H9 (cell line): ENCODE results near the gene FCGBP. TPM values are rescaled to one million over a fixed set of nuclear protein-coding genes. Genes with fewer than 3 reads are reported as not detected.

Source experiments
- DNase-seq: peaks from one replicate; pipeline ENCODE4 v3.0.0-alpha.2; 2017
- H2AFZ ChIP-seq: one replicate; pipeline ENCODE4 v1.6.1; 2013; ENCODE audit warnings: mild to moderate bottlenecking, low read length, control low read depth, moderate library complexity
- H2AK5ac ChIP-seq: 2 replicates; pipeline ENCODE4 v1.6.1; 2013; ENCODE audit warnings: low read length, control low read depth, mixed read lengths; ENCODE audit not compliant: insufficient read length
- H2BK120ac ChIP-seq: one replicate; pipeline ENCODE4 v1.6.1; 2013; ENCODE audit warnings: low read depth, mild to moderate bottlenecking, low read length, control low read depth, inconsistent platforms; ENCODE audit not compliant: poor library complexity, severe bottlenecking
- H2BK12ac ChIP-seq: 2 replicates; pipeline ENCODE4 v1.6.1; 2013; ENCODE audit warnings: low read length, control low read depth, mixed read lengths, low read depth; ENCODE audit not compliant: insufficient read length
- H2BK15ac ChIP-seq: 2 replicates; pipeline ENCODE4 v1.6.1; 2013; ENCODE audit warnings: low read depth, low read length, control low read depth
- H2BK20ac ChIP-seq: one replicate; pipeline ENCODE4 v1.6.1; 2013; ENCODE audit warnings: low read depth, mild to moderate bottlenecking, low read length, control low read depth, inconsistent platforms; ENCODE audit not compliant: poor library complexity, severe bottlenecking
- H2BK5ac ChIP-seq: 2 replicates; pipeline ENCODE4 v1.6.1; 2013; ENCODE audit warnings: low read length, control low read depth, mixed read lengths; ENCODE audit not compliant: insufficient read length
- H3K14ac ChIP-seq: 2 replicates; pipeline ENCODE4 v1.6.1; 2013; ENCODE audit warnings: low read length, control low read depth; ENCODE audit not compliant: insufficient read depth
- H3K18ac ChIP-seq: 2 replicates; pipeline ENCODE4 v1.6.1; 2013; ENCODE audit warnings: low read depth, mild to moderate bottlenecking, mixed read lengths, low read length, control low read depth; ENCODE audit not compliant: insufficient read length
- H3K23ac ChIP-seq: 2 replicates; pipeline ENCODE4 v1.6.1; 2013; ENCODE audit warnings: low read length, control low read depth, mixed read lengths, low read depth; ENCODE audit not compliant: insufficient read length
- H3K23me2 ChIP-seq: 2 replicates; pipeline ENCODE4 v1.6.1; 2013; ENCODE audit warnings: low read depth, mild to moderate bottlenecking, mixed read lengths, low read length, control low read depth; ENCODE audit not compliant: insufficient read length, poor library complexity, severe bottlenecking
- H3K27ac ChIP-seq: 2 replicates; pipeline ENCODE4 v1.5.1; 2013; ENCODE audit warnings: low read length, control low read depth, mixed read lengths, low read depth; ENCODE audit not compliant: insufficient read length
- H3K27me3 ChIP-seq: 2 replicates; pipeline ENCODE4 v1.6.1; 2013; ENCODE audit warnings: low read length, control low read depth, inconsistent platforms; ENCODE audit not compliant: insufficient read depth
- H3K4ac ChIP-seq: 2 replicates; pipeline ENCODE4 v1.6.1; 2013; ENCODE audit warnings: low read depth, mild to moderate bottlenecking, control low read depth, inconsistent platforms, low read length, moderate library complexity
- H3K4me1 ChIP-seq: 2 replicates; pipeline ENCODE4 v1.6.1; 2013; ENCODE audit warnings: low read length, control low read depth, inconsistent platforms; ENCODE audit not compliant: insufficient read depth
- H3K4me2 ChIP-seq: 2 replicates; pipeline ENCODE4 v1.6.1; 2013; ENCODE audit warnings: low read length, control low read depth, mixed read lengths; ENCODE audit not compliant: insufficient read length, insufficient read depth
- H3K56ac ChIP-seq: 2 replicates; pipeline ENCODE4 v1.6.1; 2013; ENCODE audit warnings: low read depth, mild to moderate bottlenecking, mixed read lengths, low read length, control low read depth; ENCODE audit not compliant: insufficient read length
- H3K79me1 ChIP-seq: 2 replicates; pipeline ENCODE4 v1.6.1; 2013; ENCODE audit warnings: low read depth, mild to moderate bottlenecking, moderate library complexity, low read length, control low read depth, inconsistent platforms; ENCODE audit not compliant: insufficient read depth, poor library complexity, severe bottlenecking
- H3K79me2 ChIP-seq: 2 replicates; pipeline ENCODE4 v1.6.1; 2013; ENCODE audit warnings: low read length, control low read depth, inconsistent platforms; ENCODE audit not compliant: insufficient read depth
- H3K9ac ChIP-seq: 2 replicates; pipeline ENCODE4 v1.6.1; 2013; ENCODE audit warnings: low read length, control low read depth, mixed read lengths; ENCODE audit not compliant: insufficient read length; ENCODE audit errors: extremely low read depth
- H3K9me3 ChIP-seq: one replicate; pipeline ENCODE4 v1.6.1; 2013; ENCODE audit warnings: low read depth, low read length, inconsistent platforms; ENCODE audit not compliant: control insufficient read depth
- H3T11ph ChIP-seq: one replicate; pipeline ENCODE4 v1.6.1; 2013; ENCODE audit warnings: mild to moderate bottlenecking, low read length, control low read depth, inconsistent platforms
- H4K20me1 ChIP-seq: one replicate; pipeline ENCODE4 v1.6.1; 2013; ENCODE audit not compliant: control insufficient read depth, insufficient read length, insufficient read depth
- H4K5ac ChIP-seq: 2 replicates; pipeline ENCODE4 v1.6.1; 2013; ENCODE audit warnings: low read depth, mild to moderate bottlenecking, mixed read lengths, low read length, control low read depth; ENCODE audit not compliant: insufficient read length
- H4K8ac ChIP-seq: replicated peaks from 2 replicates; pipeline ENCODE4 v1.6.1; 2013; ENCODE audit warnings: low read length, control low read depth, mixed read lengths, low read depth; ENCODE audit not compliant: insufficient read length
- H4K91ac ChIP-seq: 2 replicates; pipeline ENCODE4 v1.6.1; 2013; ENCODE audit warnings: low read depth, mild to moderate bottlenecking, moderate library complexity, mixed read lengths, low read length, control low read depth; ENCODE audit not compliant: insufficient read length
- H3K27ac Mint-ChIP-seq, 3 experiments: 2 replicates in 2 of 3; 3 replicates in 1 of 3; pipeline ENCODE4 v1.8.0; 2020 to 2021; ENCODE audit warnings: mixed read lengths in 3 of 3, mild to moderate bottlenecking in 1 of 3, moderate library complexity in 1 of 3
- H3K27me3 Mint-ChIP-seq: 2 replicates; pipeline ENCODE4 v1.8.0; 2021; ENCODE audit warnings: low read depth, mild to moderate bottlenecking, moderate library complexity, mixed read lengths
- H3K36me3 Mint-ChIP-seq, 3 experiments: 2 replicates in 2 of 3; 3 replicates in 1 of 3; pipeline ENCODE4 v1.8.0; 2020 to 2021; ENCODE audit warnings: low read depth in 3 of 3, mixed read lengths in 3 of 3; ENCODE audit not compliant: insufficient read depth in 1 of 3
- H3K4me1 Mint-ChIP-seq, 2 experiments: 2 replicates each; pipeline ENCODE4 v1.8.0; 2020; ENCODE audit warnings: mixed read lengths in 2 of 2
- H3K4me3 Mint-ChIP-seq, 2 experiments: 2 replicates in 1 of 2; 3 replicates in 1 of 2; pipeline ENCODE4 v1.8.0; 2020 to 2021; ENCODE audit warnings: mild to moderate bottlenecking in 2 of 2, mixed read lengths in 2 of 2, moderate library complexity in 1 of 2
- H3K9me3 Mint-ChIP-seq, 2 experiments: 2 replicates in 1 of 2; 3 replicates in 1 of 2; pipeline ENCODE4 v1.8.0; 2020; ENCODE audit warnings: mild to moderate bottlenecking in 2 of 2, mixed read lengths in 2 of 2, moderate library complexity in 1 of 2
- CTCF ChIP-seq: fragments of 200-600 bp; sonication (generic); conservative IDR thresholded peaks from 3 replicates; pipeline ENCODE4 v1.8.0; 2021; ENCODE audit warnings: antibody characterized with exemption, mild to moderate bottlenecking
- WGBS: extraction: QIAGEN DNeasy Blood & Tissue Kit; methylation state at CpG from one replicate; pipeline ENCODE4 v1.1.7; 2013; ENCODE audit warnings: missing lambda C conversion rate, low lambda C conversion rate, mixed read lengths; ENCODE audit not compliant: insufficient read length; ENCODE audit errors: extremely low coverage; 5-methylcytosine and 5-hydroxymethylcytosine counted together
- total RNA-seq: library from RNA; stranded (reverse); gene quantifications from 2 replicates; pipeline ENCODE4 v1.2.1, GENCODE V29; 2021

The FCGBP gene
- total RNA-seq, 1 experiment from 2014 or later: 0.13 TPM

GRCh38 chr19:39937787-39938186 lies 3.4 kb upstream of the FCGBP start:
- H2BK120ac ChIP-seq: no peak overlapping the region
- no CpG with 5 or more reads among the region's 2 CpGs for WGBS
- H3K79me2 ChIP-seq: no peaks in the 10 kb centered on the region
- H2BK20ac ChIP-seq: no peak overlapping the region
- Mint-ChIP-seq H3K9me3 (peaks cover 0 to 2% of the 10 kb centered on the region in 2 experiments; a peak in 1 of 5 replicates), H3K36me3 (no peaks in the 10 kb centered on the region), H3K27ac (no peak overlapping the region), H3K4me1 (peaks cover 8 to 10% of the 10 kb centered on the region in 2 experiments; a peak in 3 of 4 replicates), H3K27me3 (no peaks in the 10 kb centered on the region), H3K4me3 (no peak overlapping the region)
- H3K18ac ChIP-seq: no peak overlapping the region
- no peak overlapping the region for H3K56ac ChIP-seq
- no peak overlapping the region for H4K5ac ChIP-seq
- no peak overlapping the region for H4K91ac ChIP-seq
- H2BK12ac ChIP-seq: no peak overlapping the region
- no peaks in the 10 kb centered on the region for H3K4me1 ChIP-seq
- H3K4me2 ChIP-seq: no peak overlapping the region
- H2AFZ ChIP-seq: no peak overlapping the region
- H3K4ac ChIP-seq: no peak overlapping the region
- no peak overlapping the region for H3K14ac ChIP-seq
- no peak for DNase-seq
- no peak overlapping the region for H3K9ac ChIP-seq
- no peak overlapping the region for H2BK15ac ChIP-seq
- H3K23ac ChIP-seq: no peak overlapping the region
- no peaks in the 10 kb centered on the region for H3K27me3 ChIP-seq
- H3K79me1 ChIP-seq: no peaks in the 10 kb centered on the region
- no peak overlapping the region for H2BK5ac ChIP-seq
- TF ChIP-seq CTCF: no peak
- H4K20me1 ChIP-seq: no peaks in the 10 kb centered on the region
- H3K23me2 ChIP-seq: no peaks in the 10 kb centered on the region
- no peak overlapping the region for H2AK5ac ChIP-seq
- H3K27ac ChIP-seq: no peak overlapping the region
- no peaks in the 10 kb centered on the region for H3K9me3 ChIP-seq
- no peak overlapping the region for H3T11ph ChIP-seq
- no peak overlapping the region for H4K8ac ChIP-seq
